ENCODE measurements around the gene ZNF821.

ZNF821 gene

GRCh38 chr16:71894921-71895678 lies 11.1 kb upstream of the ZNF821 start, which contains the start of gene IST1:
Gene IST1, plus strand, starts transcription at chr16:71895531. Its CDS starts 20,110 bp downstream, at chr16:71915641.
- Histone ChIP-seq H4K20me1 (ENCODE audit: insufficient read depth, low read length, poor library complexity, severe bottlenecking) (peaks cover 51% of the 10 kb centered on the region), H3K9me3 (ENCODE audit: insufficient read depth, low read depth, low read length) (no peaks in the 10 kb centered on the region), H3K36me3 (ENCODE audit: insufficient read depth, low read length) (no peaks in the 10 kb centered on the region), H3K4me2 (ENCODE audit: low read depth, low read length, poor library complexity, severe bottlenecking) (peak within 1 kb of the TSS; percentile 92), H3K9me2 (replicated peaks; ENCODE audit: low read depth, low read length) (no peaks in the 10 kb centered on the region), H2AFZ (ENCODE audit: low read length) (peak within 1 kb of the TSS; percentile 87), H3K9ac (ENCODE audit: low read depth, low read length, poor library complexity, severe bottlenecking) (peak within 1 kb of the TSS; percentile 98), H3F3A (ENCODE audit: low read depth) (no peaks in the 10 kb centered on the region), H3K4me1 (ENCODE audit: insufficient read depth, low read length, poor library complexity, severe bottlenecking) (peaks cover 20% of the 10 kb centered on the region), H3K27me3 (ENCODE audit: insufficient read depth, low read length, poor library complexity, severe bottlenecking) (peaks cover 7% of the 10 kb centered on the region), H3K79me2 (ENCODE audit: insufficient read depth, low read length) (peaks cover 60% of the 10 kb centered on the region), H3K4me3 (ENCODE audit: low read length, poor library complexity, severe bottlenecking) (peak within 1 kb of the TSS; percentile 92)
- TF ChIP-seq CTCF (conservative IDR thresholded peaks at IDR 0.05; ENCODE audit: low read length) (no peak), EZH2phosphoT487 (IDR thresholded peaks at IDR 0.05; ENCODE audit: borderline replicate concordance) (no peak)

- Histone ChIP-seq H3F3A (ENCODE audit: low read depth) (no peaks in the 10 kb centered on the region), H3K9ac (ENCODE audit: low read depth, low read length, poor library complexity, severe bottlenecking) (peak overlapping the region; percentile 98), H3K4me1 (ENCODE audit: insufficient read depth, low read length, poor library complexity, severe bottlenecking) (peaks cover 20% of the 10 kb centered on the region), H4K20me1 (ENCODE audit: insufficient read depth, low read length, poor library complexity, severe bottlenecking) (peaks cover 45% of the 10 kb centered on the region), H3K36me3 (ENCODE audit: insufficient read depth, low read length) (no peaks in the 10 kb centered on the region), H2AFZ (ENCODE audit: low read length) (peak overlapping the region; percentile 87), H3K4me3 (ENCODE audit: low read length, poor library complexity, severe bottlenecking) (peak overlapping the region; percentile 92), H3K4me2 (ENCODE audit: low read depth, low read length, poor library complexity, severe bottlenecking) (peak overlapping the region; percentile 92), H3K9me2 (replicated peaks; ENCODE audit: low read depth, low read length) (no peaks in the 10 kb centered on the region), H3K9me3 (ENCODE audit: insufficient read depth, low read depth, low read length) (no peaks in the 10 kb centered on the region), H3K27me3 (ENCODE audit: insufficient read depth, low read length, poor library complexity, severe bottlenecking) (peaks cover 7% of the 10 kb centered on the region), H3K79me2 (ENCODE audit: insufficient read depth, low read length) (peaks cover 53% of the 10 kb centered on the region)
- TF ChIP-seq CTCF (conservative IDR thresholded peaks at IDR 0.05; ENCODE audit: low read length) (peak; percentile 33; the same call in 1 of the 2 replicates), EZH2phosphoT487 (IDR thresholded peaks at IDR 0.05; ENCODE audit: borderline replicate concordance) (no peak)
Measured at GRCh38 chr16:71894229-71894920, 10.4 kb upstream of the ZNF821 start.

- Histone ChIP-seq H3K27me3 (ENCODE audit: insufficient read depth, low read length, poor library complexity, severe bottlenecking) (peaks cover 7% of the 10 kb centered on the region), H3K79me2 (ENCODE audit: insufficient read depth, low read length) (peaks cover 48% of the 10 kb centered on the region), H4K20me1 (ENCODE audit: insufficient read depth, low read length, poor library complexity, severe bottlenecking) (peaks cover 39% of the 10 kb centered on the region), H3K9me3 (ENCODE audit: insufficient read depth, low read depth, low read length) (no peaks in the 10 kb centered on the region), H2AFZ (ENCODE audit: low read length) (peak overlapping the region; percentile 87; the same call in 1 of the 2 replicates), H3F3A (ENCODE audit: low read depth) (no peaks in the 10 kb centered on the region), H3K4me3 (ENCODE audit: low read length, poor library complexity, severe bottlenecking) (peak overlapping the region; percentile 92), H3K9ac (ENCODE audit: low read depth, low read length, poor library complexity, severe bottlenecking) (peak overlapping the region; percentile 98), H3K36me3 (ENCODE audit: insufficient read depth, low read length) (no peaks in the 10 kb centered on the region), H3K4me2 (ENCODE audit: low read depth, low read length, poor library complexity, severe bottlenecking) (peak overlapping the region; percentile 92), H3K9me2 (replicated peaks; ENCODE audit: low read depth, low read length) (no peaks in the 10 kb centered on the region), H3K4me1 (ENCODE audit: insufficient read depth, low read length, poor library complexity, severe bottlenecking) (peaks cover 20% of the 10 kb centered on the region)
- TF ChIP-seq CTCF (conservative IDR thresholded peaks at IDR 0.05; ENCODE audit: low read length): no peak
- no peak for TF ChIP-seq EZH2phosphoT487 (IDR thresholded peaks at IDR 0.05; ENCODE audit: borderline replicate concordance)
Measured at GRCh38 chr16:71893888-71894228, 9.9 kb upstream of the ZNF821 start.

Data from Loucy (cell line).